Smooth muscle cell of trachea (primary cell): Measurements from ENCODE around the gene PGLYRP2. TPM values are rescaled to one million over a fixed set of nuclear protein-coding genes. Genes with fewer than 3 reads are reported as not detected.

Source experiments
- total RNA-seq: library from RNA; depleted of rRNA; stranded (reverse); fragments of >200 nt; gene quantifications from 2 replicates; pipeline ENCODE4 v1.2.1, GENCODE V29; 2014

The PGLYRP2 gene, protein sequence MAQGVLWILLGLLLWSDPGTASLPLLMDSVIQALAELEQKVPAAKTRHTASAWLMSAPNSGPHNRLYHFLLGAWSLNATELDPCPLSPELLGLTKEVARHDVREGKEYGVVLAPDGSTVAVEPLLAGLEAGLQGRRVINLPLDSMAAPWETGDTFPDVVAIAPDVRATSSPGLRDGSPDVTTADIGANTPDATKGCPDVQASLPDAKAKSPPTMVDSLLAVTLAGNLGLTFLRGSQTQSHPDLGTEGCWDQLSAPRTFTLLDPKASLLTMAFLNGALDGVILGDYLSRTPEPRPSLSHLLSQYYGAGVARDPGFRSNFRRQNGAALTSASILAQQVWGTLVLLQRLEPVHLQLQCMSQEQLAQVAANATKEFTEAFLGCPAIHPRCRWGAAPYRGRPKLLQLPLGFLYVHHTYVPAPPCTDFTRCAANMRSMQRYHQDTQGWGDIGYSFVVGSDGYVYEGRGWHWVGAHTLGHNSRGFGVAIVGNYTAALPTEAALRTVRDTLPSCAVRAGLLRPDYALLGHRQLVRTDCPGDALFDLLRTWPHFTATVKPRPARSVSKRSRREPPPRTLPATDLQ
- total RNA-seq = not detected in 2 replicates

DNA sequence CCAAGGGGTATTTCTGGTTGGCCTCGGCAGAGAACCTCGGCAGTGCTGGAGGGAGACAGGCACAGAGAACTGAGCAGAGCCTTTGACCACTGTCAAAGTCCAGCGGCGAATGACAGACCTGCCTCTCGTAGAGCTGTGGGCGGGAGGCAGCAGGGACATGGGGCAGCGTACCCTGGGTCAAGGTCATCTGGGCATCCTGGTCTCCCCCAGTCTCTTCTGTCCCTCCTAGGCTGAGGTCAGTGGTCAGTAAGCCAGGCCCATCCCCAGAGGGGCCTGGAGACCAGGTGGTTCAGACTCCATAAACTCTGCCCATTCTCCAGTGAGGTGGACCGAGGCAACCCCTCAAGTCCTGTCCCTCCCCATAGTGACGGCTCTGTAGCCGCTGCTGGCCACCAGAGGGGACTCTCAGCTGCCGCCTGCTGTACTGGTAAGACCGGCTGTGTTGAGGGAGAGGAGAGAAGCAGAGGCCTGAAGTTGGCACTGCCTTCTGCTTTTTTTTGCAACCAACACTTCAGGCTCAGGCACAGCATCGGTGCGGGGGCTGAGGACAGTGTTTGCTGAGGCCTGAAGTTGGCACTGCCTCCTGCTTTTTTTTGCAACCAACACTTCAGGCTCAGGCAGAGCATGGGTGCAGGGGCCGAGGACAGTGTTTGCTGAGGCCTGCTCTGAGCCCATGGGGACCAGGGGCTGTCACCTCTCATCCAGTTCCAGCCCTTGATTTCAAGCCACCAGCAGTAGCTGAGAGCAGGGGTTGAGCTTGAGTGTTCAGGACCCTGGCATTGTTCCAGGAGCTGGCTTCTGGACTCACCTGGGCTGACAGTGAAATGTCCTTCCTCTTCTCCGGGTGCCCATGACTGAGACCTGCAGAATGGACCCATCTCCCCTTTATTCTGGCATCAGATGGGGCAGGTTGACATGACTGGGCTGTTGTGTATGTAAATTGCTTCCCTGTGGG, at the start of gene PGLYRP2:
PGLYRP2 (minus strand) TSS at position 111 of the 955 bp plus-strand sequence. CDS start 130 bp downstream, outside the sequence.

GRCh38 chr19:15508035-15508710, 28.9 kb upstream of the PGLYRP2 start, which contains the start of gene CYP4F22:
TSS of gene CYP4F22 (plus strand) at chr19:15508525. CDS start at chr19:15525337, 16,812 bp downstream.

GRCh38 chr19:15464394-15465385, 14.6 kb downstream of the PGLYRP2 start, which contains the start of gene RASAL3:
TSS of gene RASAL3 (minus strand) at chr19:15464544. CDS start at chr19:15464358, 186 bp downstream.

DNA sequence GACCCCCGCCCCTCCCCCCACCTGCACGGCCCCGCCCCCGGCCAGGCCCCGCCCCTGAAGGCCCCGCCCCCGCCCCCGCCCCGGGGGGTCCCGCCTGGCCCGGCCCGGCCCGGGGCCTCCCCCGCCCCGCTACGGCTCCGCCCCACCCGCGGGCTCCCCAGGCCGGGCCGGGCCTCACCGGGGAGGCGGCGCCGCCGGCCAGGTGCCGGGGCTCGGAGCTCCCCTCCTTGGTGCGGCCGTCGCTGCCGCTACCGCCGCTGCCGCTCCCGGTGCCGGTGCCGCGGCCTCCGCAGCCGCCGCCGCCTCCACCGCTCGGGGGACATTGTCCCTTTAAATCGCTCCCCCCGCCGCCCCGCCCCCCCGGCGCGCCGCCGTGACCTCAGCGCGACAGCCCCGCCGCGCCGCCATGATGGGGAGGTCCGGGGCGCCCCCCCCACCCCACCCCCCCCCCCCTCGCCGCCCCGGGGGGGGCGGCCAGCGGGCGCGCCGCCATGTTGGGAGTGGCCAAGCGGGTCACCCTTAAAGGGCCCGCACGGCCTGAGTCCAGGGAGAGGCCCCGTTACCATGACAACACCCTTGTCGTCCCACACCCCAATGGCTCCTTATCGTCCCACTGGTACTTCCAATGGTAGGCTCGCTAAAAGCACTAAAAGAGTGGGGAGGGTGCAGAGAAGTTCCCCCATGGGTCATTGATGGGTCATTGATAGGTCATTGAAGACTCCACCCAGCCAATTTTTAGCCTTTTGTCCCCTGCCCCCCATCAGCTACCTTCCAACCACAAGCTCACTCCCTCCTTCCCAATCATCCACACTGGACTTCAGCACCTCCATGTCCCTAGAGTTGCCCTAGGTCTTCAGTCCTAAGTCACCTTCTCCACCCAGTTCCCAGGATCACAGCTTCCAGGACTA, 29.4 kb downstream of the PGLYRP2 start, which contains the start of gene WIZ:
WIZ (minus strand) TSS at position 337 of the 908 bp plus-strand sequence. CDS start 1,649 bp downstream, outside the sequence.

Other genes with a start within 250 kb of the PGLYRP2 start
- 0.15 and 0.50 TPM in 2 replicates for gene EPHX3, start 247.1 kb downstream of the PGLYRP2 start, total RNA-seq
- 18.0 and 19.4 TPM in 2 replicates for gene BRD4, start 147.0 kb downstream of the PGLYRP2 start, total RNA-seq
- 17.0 and 17.7 TPM in 2 replicates for gene AKAP8, start 99.7 kb downstream of the PGLYRP2 start, total RNA-seq
- gene AKAP8L, start 60.5 kb downstream of the PGLYRP2 start, total RNA-seq = 60.5 and 66.3 TPM in 2 replicates
- gene WIZ, start 29.5 kb downstream of the PGLYRP2 start, total RNA-seq = 15.3 and 22.3 TPM in 2 replicates
- gene RASAL3, start 15.0 kb downstream of the PGLYRP2 start, total RNA-seq = 0.15 TPM in 1 of 2 replicates, not detected in the other
- not detected in 2 replicates for gene CYP4F22, start 29.0 kb upstream of the PGLYRP2 start, total RNA-seq
- gene CYP4F8, start 135.7 kb upstream of the PGLYRP2 start, total RNA-seq = not detected in 2 replicates
- gene CYP4F3, start 161.4 kb upstream of the PGLYRP2 start, total RNA-seq = not detected in 2 replicates
- not detected in 2 replicates for gene CYP4F12, start 193.6 kb upstream of the PGLYRP2 start, total RNA-seq
- gene OR10H2, start 248.5 kb upstream of the PGLYRP2 start, total RNA-seq = not detected in 2 replicates